HG03354 (cell line): ENCODE measurements around the gene BLCAP.
"Not testable (repeated sequence)": the region's sequence is repeated elsewhere in the genome, so short reads cannot be mapped to it uniquely, and the experiment has no call there.

Experiments
- ATAC-seq: cut with Tn5 transposase; IDR thresholded peaks from one replicate; pipeline ENCODE4 v1.9.1; 2021; ENCODE audit warnings: mild to moderate bottlenecking; ENCODE audit not compliant: unreplicated experiment, poor library complexity, severe bottlenecking

BLCAP gene, protein sequence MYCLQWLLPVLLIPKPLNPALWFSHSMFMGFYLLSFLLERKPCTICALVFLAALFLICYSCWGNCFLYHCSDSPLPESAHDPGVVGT

DNA sequence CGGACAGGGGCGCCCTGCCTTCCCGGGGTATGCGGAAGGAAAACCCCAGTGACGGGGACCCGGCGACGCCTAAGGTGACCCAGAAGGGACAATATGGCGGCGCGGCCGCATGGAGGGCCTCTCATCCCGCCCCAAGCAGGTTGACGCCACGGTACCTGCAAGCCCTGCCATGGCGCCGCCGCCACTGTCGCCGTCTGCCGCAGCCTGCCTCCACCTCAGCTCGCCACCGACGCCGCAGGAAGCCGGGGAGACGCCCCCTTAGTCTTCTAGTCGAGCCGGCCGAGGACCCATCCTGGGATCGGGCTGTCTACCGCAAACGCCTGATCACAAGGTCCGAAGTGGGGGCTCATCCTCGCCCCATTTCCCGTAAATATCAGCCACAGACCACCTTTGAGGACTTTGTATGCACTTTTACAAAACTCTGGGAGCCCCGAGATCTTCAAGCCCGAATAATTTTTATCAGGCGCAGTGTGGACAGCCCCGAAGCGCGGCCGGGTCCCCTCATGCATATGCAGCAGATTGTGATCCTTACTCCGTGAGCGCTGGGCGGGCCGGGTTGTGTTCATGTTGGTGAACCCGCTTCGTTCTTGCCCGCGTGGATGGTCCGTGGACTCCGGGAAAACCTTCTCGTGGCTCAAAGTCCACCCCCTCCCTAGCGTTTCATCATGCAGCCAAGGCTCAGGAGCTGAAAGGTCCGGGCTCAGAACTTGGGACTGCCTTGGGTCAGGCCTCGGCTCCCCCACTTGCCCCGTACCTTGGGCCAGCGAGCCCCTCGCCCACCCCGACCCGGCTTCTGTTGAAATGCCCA, at the start of gene BLCAP:
Gene BLCAP (minus strand): TSS at position 239 of the 808 bp plus-strand sequence. CDS start 8,702 bp downstream, outside the sequence.
- ATAC-seq = peak; percentile 84

- ATAC-seq = not testable (repeated sequence)
Observed at GRCh38 chr20:37577436-37577835, 49.8 kb upstream of the BLCAP start.

- no peak for ATAC-seq
Observed at GRCh38 chr20:37576911-37577310, 49.2 kb upstream of the BLCAP start.

DNA sequence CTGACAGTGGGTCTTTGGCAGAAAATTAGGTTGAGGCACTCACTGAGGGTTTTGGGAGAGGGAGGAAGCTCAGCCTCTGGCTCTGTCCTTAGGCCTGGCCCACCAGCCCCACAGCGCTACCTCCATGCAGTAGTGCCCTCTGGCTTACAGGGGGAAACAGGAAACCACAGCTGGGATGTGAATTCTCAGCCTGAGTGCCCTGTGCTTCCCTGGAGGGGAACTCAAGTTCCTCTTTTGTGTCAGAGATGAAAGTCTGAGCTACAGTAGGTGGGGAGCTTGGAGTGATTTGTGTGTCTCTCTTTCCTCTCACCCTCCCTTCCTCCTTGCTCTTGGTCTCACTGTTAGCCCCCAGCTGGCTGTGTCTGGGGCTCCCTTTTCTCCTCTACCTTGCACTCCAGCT, 48.2 kb upstream of the BLCAP start:
- no peak for ATAC-seq

DNA sequence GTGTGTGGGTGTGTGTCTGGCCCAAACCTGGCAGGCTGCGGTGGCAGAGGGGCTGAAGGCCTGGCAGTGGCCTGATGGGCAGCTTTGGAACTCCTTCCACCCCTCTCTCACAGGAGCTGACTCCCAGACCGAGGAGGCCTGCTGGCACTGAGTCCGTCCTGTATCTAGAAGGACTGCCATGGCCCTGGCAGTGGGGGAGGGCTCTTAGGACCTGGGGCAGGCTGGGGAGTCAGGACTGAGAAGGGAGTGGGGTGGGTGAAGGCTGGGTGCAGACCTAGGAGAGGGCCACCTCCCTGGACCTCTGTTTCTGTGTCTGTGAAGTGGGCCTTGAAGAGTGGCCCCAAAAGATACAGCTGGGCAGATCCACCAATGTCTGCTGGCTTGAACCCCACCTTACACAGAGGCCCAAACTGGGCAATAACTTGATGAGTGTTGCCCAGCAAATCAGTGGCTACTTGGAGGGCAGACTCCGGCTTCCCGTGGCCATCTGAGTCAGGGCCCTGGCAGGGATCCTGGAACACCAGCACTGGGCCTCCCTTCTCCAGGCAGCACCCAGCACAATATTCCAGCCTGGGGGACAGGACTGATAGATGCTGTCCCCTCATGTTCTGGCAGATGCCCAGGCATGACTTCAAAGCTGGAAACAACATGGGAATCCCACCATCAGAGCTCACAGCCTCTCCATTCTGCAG, 46.7 kb upstream of the BLCAP start:
- ATAC-seq = no peak

GRCh38 chr20:37573626-37574198, 46.0 kb upstream of the BLCAP start:
- no peak for ATAC-seq

GRCh38 chr20:37571033-37571432, 43.4 kb upstream of the BLCAP start:
- no peak for ATAC-seq

DNA sequence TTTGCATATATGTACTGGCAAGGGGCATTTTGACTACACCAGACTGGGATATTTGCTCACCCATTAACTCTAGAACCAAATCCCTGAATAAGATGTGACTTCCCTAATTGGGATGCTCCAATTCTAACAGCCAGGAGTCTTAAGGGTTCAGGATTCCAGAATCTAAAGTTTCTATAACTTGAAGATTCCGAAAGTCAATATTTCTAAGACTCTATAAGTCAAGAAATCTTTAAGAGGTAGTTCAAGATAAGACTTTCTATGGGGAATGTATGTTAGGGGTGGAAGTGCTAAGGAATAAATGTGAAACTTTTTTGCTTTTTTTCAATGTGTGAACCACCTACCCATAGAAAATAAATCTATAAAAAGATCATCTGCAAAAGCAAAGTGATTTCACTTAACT, 42.7 kb upstream of the BLCAP start:
- no peak for ATAC-seq

GRCh38 chr20:37567671-37568588, 40.3 kb upstream of the BLCAP start:
- ATAC-seq = no peak

- no peak for ATAC-seq
Observed at GRCh38 chr20:37567331-37567665, 39.6 kb upstream of the BLCAP start.

GRCh38 chr20:37566590-37567330, 39.1 kb upstream of the BLCAP start:
- no peak for ATAC-seq

GRCh38 chr20:37565134-37565811, 37.6 kb upstream of the BLCAP start:
- ATAC-seq = no peak

- no peak for ATAC-seq
Observed at GRCh38 chr20:37564388-37565133, 36.9 kb upstream of the BLCAP start.

- ATAC-seq = no peak
Observed at GRCh38 chr20:37564016-37564387, 36.3 kb upstream of the BLCAP start.

- no peak for ATAC-seq
Observed at GRCh38 chr20:37562695-37563480, 35.2 kb upstream of the BLCAP start.

DNA sequence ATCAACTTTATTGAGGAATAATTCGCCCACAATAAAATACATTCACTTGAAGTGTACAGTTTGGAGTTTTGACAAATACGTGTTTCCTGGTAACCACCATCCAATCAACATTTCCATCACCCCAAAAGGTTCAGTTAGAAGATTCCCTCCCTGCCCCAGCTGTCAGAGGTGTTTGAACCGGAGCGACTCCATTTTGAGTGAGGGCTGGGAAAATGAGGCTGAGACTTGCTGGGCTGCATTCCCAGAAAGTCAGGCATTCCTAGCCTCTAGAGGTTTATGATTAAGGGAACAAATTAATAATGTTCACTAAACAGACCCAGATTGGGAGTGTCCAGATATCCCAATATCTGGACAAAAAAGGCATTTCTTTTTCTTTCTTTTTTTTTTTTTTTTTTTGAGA, 33.0 kb upstream of the BLCAP start:
- ATAC-seq = no peak

DNA sequence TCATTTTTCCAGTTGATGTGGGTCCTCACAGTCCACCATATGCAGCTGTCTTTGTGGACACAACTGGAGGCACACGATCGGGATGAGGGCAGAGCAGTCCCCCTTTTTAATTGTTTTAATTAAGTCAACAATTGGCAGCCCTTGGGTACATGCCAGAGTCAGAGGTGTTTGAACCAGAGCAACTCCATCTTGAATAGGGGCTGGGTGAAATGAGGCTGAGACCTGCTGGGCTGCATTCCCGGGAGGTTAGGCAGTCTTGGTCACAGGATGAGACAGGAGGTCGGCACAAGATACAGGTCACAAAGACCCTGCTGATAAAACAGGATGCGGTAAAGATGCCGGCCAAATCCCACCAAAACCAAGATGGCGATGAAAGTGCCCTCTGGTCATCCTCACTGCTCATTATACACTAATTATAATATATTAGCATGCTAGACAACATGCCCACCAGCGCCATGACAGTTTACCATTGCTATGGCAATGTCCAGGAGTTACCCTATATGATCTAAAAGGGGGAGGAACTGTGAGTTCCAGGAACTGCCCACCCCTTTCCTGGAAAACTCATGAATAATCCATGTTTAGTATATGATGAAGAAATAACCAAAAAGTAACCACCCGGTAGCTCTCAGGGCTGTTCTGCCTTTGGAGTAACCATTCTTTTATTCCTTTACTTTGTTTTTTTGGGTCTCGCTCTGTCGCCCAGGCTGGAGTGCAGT, 31.8 kb upstream of the BLCAP start:
- ATAC-seq = no peak
